Lower lobe of right lung (tissue), 2 donors: ENCODE data around the gene NEAT1. TPM values are rescaled to one million over a fixed set of nuclear protein-coding genes. Genes with fewer than 3 reads are reported as not detected.
A peak's percentile ranks its signal among the peaks of the same experiment; 100 is the strongest.

Experiments used
- ATAC-seq, 2 donors: fragments of 200-7000 bp; cut with Tn5 transposase; one replicate each; pipeline ENCODE4 v1.9.1; 2020 to 2022; ENCODE audit warnings: mild to moderate bottlenecking in 2 of 2, moderate library complexity in 2 of 2
- DNase-seq: peaks from one replicate; pipeline ENCODE4 v3.0.0-alpha.2; 2020
- H3K27ac ChIP-seq: fragments of 200-600 bp; one replicate; pipeline ENCODE4 v1.8.0; 2022
- H3K27me3 ChIP-seq: fragments of 200-600 bp; one replicate; pipeline ENCODE4 v1.8.0; 2022; ENCODE audit warnings: low read depth
- H3K36me3 ChIP-seq: fragments of 200-600 bp; one replicate; pipeline ENCODE4 v1.8.0; 2022; ENCODE audit warnings: mild to moderate bottlenecking
- H3K4me1 ChIP-seq: fragments of 200-600 bp; one replicate; pipeline ENCODE4 v1.8.0; 2022
- H3K4me3 ChIP-seq: fragments of 200-600 bp; one replicate; pipeline ENCODE4 v1.8.0; 2022; ENCODE audit warnings: mild to moderate bottlenecking
- H3K9me3 ChIP-seq: fragments of 200-600 bp; one replicate; pipeline ENCODE4 v1.8.0; 2022
- intact Hi-C: fragments of 100-400 bp; cut with DNase I; formaldehyde crosslinking; loops from one replicate; pipeline ENCODE4 v1.11.0; 2022
- total RNA-seq: library from RNA; stranded (reverse); fragmentation: NEBNext Ultra II Directional; extraction: Animal tissue kit (Norgen Biotek cat#: 25700); gene quantifications from one replicate; pipeline ENCODE4 v1.2.1, GENCODE V29; 2021
- TF ChIP-seq, protein P1 (sequence below): fragments of 200-600 bp; IDR thresholded peaks from one replicate; pipeline ENCODE4 v1.8.0; 2022; ENCODE audit warnings: antibody characterized with exemption, mild to moderate bottlenecking
- donor health status: DM: no; HTN: yes; CAD: no; lungs with severe emphysema.

Gene NEAT1
- total RNA-seq, 1 donor from 2014 or later = 980 TPM

DNA sequence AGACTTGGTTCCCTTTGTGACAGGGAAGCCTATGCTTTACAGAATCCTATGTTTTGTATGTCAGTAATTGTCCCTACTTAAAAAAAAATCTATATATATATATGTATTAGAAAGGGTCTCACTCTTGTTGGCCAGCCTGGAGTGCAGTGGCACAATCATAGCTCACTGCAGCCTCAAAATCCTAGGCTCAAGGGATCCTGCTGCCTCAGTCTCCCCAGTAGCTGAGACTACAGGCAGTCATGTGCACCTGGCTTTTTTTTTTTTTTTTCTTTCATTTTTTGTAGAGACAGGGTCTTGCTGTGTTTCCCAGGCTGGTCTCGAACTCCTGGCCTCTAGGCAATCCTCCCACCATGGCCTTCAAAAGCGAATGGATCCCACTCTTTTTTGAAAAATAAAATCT is 2.1 kb upstream of the NEAT1 start:
- ATAC-seq = no peak
- H3K4me1 ChIP-seq = peaks cover 55% of the 10 kb centered on the region

DNA sequence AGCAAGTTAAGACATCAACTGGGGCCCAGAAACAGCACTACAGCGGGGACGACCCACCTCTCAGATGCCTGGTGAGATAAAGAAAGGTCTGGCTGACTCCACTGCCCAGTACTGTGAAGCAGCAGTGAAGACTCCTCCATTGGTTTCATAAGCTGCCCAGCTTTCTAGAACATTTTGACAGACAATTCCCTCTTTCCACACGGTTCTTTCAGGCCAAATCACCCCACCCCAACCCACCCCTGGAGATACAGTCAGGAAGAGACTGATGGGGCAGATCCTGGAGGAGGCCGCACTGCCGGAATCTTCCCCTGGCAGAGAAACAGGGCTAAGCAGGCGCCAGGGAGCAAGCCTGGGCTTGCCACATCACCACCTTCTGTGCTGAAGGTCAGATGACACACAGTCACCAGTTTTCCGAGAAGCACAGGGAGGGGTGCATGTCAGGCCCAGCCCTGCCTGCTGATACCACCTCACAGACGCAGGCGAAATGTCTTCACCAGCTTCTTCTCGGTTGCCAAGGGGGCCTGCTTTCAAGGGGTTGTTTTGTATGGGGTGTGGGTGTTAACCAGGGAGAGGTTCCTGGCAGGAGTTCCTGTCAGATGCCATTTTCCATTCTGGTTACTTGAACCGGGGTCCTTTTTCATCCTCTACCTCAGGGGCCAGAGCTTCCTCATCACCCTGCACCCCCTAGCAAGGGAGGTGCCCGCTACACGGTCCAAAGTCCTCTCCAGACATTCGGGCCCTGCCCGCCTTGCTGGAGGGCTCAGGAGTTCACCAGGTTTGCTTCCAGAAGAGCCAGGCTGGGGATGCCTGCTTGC is 1.4 kb upstream of the NEAT1 start:
- TF ChIP-seq, protein P1, sequence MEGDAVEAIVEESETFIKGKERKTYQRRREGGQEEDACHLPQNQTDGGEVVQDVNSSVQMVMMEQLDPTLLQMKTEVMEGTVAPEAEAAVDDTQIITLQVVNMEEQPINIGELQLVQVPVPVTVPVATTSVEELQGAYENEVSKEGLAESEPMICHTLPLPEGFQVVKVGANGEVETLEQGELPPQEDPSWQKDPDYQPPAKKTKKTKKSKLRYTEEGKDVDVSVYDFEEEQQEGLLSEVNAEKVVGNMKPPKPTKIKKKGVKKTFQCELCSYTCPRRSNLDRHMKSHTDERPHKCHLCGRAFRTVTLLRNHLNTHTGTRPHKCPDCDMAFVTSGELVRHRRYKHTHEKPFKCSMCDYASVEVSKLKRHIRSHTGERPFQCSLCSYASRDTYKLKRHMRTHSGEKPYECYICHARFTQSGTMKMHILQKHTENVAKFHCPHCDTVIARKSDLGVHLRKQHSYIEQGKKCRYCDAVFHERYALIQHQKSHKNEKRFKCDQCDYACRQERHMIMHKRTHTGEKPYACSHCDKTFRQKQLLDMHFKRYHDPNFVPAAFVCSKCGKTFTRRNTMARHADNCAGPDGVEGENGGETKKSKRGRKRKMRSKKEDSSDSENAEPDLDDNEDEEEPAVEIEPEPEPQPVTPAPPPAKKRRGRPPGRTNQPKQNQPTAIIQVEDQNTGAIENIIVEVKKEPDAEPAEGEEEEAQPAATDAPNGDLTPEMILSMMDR = no peak
- peaks cover 16% of the 10 kb centered on the region for H3K36me3 ChIP-seq
- H3K27ac ChIP-seq = peak overlapping the region; percentile 100
- peak; percentile 46 to 58 for ATAC-seq
- intact Hi-C loops = no loop called here
- peak overlapping the region; percentile 91 for H3K4me3 ChIP-seq
- H3K9me3 ChIP-seq = no peaks in the 10 kb centered on the region
- H3K4me1 ChIP-seq = peaks cover 49% of the 10 kb centered on the region
- peak; percentile 95 for DNase-seq
- no peaks in the 10 kb centered on the region for H3K27me3 ChIP-seq

More for the DNA sequence above, 2.1 kb upstream of the NEAT1 start:
- Histone ChIP-seq H3K9me3 (no peaks in the 10 kb centered on the region), H3K36me3 (peaks cover 9% of the 10 kb centered on the region), H3K27ac (peak overlapping the region; percentile 100), H3K4me3 (peak overlapping the region; percentile 91), H3K27me3 (no peaks in the 10 kb centered on the region)
- no peak for DNase-seq
- intact Hi-C loops = no loop called here
- TF ChIP-seq, protein P1 = no peak

DNA sequence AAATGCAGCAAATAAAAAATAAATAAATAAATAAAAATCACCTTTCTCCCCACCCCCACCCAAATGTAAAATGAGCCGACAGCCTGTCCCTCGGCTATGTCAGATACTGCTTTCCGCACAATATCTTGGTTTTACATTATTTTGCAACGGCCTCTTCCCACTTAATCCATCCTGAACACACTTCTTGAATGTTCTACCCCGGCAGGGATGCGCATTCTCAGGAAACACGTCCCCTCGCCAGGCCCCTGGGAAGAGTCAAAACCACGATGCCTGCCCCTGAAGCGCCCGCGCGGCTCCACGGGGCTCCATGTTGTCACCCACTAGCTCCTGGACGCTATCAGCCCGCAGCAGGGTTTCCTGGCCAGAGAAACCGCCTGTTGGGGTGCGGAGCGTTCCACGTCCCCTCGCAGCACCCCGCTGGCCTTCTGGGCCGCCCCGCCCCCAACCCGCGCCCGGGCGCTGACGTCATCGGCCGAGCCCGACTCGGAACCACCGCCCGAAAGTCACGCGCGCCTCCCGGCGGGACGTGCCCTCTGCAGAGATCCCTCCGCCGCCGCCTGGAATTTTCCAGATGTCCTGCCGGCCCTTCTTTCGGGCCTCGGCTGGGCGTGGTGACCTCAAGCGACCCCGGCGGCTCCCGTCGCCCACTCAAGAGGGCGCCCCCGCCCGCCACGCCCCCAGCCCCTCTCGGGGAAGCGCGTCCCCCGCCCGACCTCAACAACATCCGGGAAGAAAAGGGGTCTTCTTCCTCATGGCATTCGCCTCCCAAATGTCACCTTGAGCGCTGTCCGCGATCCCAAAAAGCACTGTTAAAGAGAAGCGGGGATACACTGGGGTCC is 585 bp upstream of the NEAT1 start:
- intact Hi-C loops = no loop called here
- ATAC-seq (peak; percentile 55 to 68), DNase-seq (peak; percentile 99)
- H3K27me3 ChIP-seq = no peaks in the 10 kb centered on the region
- H3K36me3 ChIP-seq = peaks cover 24% of the 10 kb centered on the region
- H3K4me1 ChIP-seq = peaks cover 44% of the 10 kb centered on the region
- TF ChIP-seq, protein P1 = no peak
- H3K4me3 ChIP-seq = peak overlapping the region; percentile 91
- peak overlapping the region; percentile 100 for H3K27ac ChIP-seq
- H3K9me3 ChIP-seq = no peaks in the 10 kb centered on the region

DNA sequence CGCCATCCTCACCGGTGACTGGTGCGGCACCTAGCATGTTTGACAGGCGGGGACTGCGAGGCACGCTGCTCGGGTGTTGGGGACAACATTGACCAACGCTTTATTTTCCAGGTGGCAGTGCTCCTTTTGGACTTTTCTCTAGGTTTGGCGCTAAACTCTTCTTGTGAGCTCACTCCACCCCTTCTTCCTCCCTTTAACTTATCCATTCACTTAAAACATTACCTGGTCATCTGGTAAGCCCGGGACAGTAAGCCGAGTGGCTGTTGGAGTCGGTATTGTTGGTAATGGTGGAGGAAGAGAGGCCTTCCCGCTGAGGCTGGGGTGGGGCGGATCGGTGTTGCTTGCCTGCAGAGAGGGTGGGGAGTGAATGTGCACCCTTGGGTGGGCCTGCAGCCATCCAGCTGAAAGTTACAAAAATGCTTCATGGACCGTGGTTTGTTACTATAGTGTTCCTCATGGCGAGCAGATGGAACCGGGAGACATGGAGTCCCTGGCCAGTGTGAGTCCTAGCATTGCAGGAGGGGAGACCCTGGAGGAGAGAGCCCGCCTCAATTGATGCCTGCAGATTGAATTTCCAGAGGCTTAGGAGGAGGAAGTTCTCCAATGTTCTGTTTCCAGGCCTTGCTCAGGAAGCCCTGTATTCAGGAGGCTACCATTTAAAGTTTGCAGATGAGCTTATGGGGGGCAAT is 1.1 kb downstream of the NEAT1 start:
- intact Hi-C loops = no loop called here
- Histone ChIP-seq H3K4me3 (peak overlapping the region; percentile 91), H3K4me1 (peaks cover 43% of the 10 kb centered on the region), H3K27ac (peak overlapping the region; percentile 100), H3K36me3 (peaks cover 34% of the 10 kb centered on the region), H3K27me3 (no peaks in the 10 kb centered on the region), H3K9me3 (no peaks in the 10 kb centered on the region)
- DNase-seq (no peak), ATAC-seq (no peak)
- TF ChIP-seq, protein P1 = no peak
